GM12878 (cell line): ENCODE measurements around the gene ATG3.

Experiments
- CBFB ChIP-seq: IDR thresholded peaks from 2 replicates; pipeline ENCODE4 v1.6.1; 2016; ENCODE audit warnings: antibody characterized with exemption, low read depth
- DPF2 ChIP-seq: fragments of 450-650 bp; IDR thresholded peaks from 2 replicates; pipeline ENCODE4 v1.6.1; 2017; ENCODE audit warnings: mild to moderate bottlenecking
- MYB ChIP-seq: fragments of 150-350 bp; IDR thresholded peaks from 2 replicates; pipeline ENCODE4 v1.6.1; 2014; ENCODE audit warnings: mild to moderate bottlenecking, low read depth, low read length, borderline replicate concordance
- NRF1 ChIP-seq: conservative IDR thresholded peaks from 2 replicates; pipeline ENCODE4 v1.6.1; 2011; ENCODE audit warnings: mild to moderate bottlenecking, low read depth, low read length, improper control_type of control experiment
- PML ChIP-seq: IDR thresholded peaks from 2 replicates; pipeline ENCODE4 v1.6.1; 2012; ENCODE audit warnings: low read length, inconsistent platforms
- POLR2A ChIP-seq: IDR thresholded peaks from 2 replicates; pipeline ENCODE4 v1.6.1; 2011; ENCODE audit warnings: low read depth, mild to moderate bottlenecking, low read length
- POLR2AphosphoS5 ChIP-seq: IDR thresholded peaks from 2 replicates; pipeline ENCODE4 v1.6.1; 2011; ENCODE audit warnings: mild to moderate bottlenecking, low read length, inconsistent platforms
- RAD51 ChIP-seq: fragments of 450-650 bp; IDR thresholded peaks from 2 replicates; pipeline ENCODE4 v1.6.1; 2016; ENCODE audit warnings: moderate library complexity, mild to moderate bottlenecking, inconsistent platforms
- RCOR1 ChIP-seq: conservative IDR thresholded peaks from 2 replicates; pipeline ENCODE4 v1.6.1; 2012; ENCODE audit warnings: low read depth, low read length, improper control_type of control experiment
- TAF1 ChIP-seq: IDR thresholded peaks from 2 replicates; pipeline ENCODE4 v1.6.1; 2011; ENCODE audit warnings: mild to moderate bottlenecking, low read depth, low read length, borderline replicate concordance
- USF2 ChIP-seq: IDR thresholded peaks from 2 replicates; pipeline ENCODE4 v1.6.1; 2011; ENCODE audit warnings: low read depth, low read length, improper control_type of control experiment, borderline replicate concordance
- TF ChIP-seq, protein P1 (sequence below), 3 experiments: IDR thresholded peaks in 2 of 3; conservative IDR thresholded peaks in 1 of 3; 2 replicates each; pipeline ENCODE4 v1.5.1; 2011; ENCODE audit warnings: low read depth in 3 of 3, low read length in 3 of 3, mild to moderate bottlenecking in 3 of 3, control low read depth in 2 of 3, moderate library complexity in 2 of 3, inconsistent platforms in 1 of 3, mixed read lengths in 1 of 3; ENCODE audit not compliant: control insufficient read depth in 2 of 3, insufficient read depth in 1 of 3; ENCODE audit errors: extremely low read depth in 1 of 3
- TF ChIP-seq, protein P2 (sequence below): IDR thresholded peaks from 2 replicates; pipeline ENCODE4 v1.6.1; 2011; ENCODE audit warnings: low read depth, mild to moderate bottlenecking, low read length, moderate library complexity, borderline replicate concordance; ENCODE audit errors: extremely low read depth

- TF ChIP-seq RCOR1 (no peak), USF2 (no peak), CBFB (no peak), MYB (no peak), PML (no peak), POLR2A (no peak), DPF2 (no peak), TAF1 (no peak), POLR2AphosphoS5 (no peak), RAD51 (no peak), NRF1 (no peak)
- TF ChIP-seq, protein P1, sequence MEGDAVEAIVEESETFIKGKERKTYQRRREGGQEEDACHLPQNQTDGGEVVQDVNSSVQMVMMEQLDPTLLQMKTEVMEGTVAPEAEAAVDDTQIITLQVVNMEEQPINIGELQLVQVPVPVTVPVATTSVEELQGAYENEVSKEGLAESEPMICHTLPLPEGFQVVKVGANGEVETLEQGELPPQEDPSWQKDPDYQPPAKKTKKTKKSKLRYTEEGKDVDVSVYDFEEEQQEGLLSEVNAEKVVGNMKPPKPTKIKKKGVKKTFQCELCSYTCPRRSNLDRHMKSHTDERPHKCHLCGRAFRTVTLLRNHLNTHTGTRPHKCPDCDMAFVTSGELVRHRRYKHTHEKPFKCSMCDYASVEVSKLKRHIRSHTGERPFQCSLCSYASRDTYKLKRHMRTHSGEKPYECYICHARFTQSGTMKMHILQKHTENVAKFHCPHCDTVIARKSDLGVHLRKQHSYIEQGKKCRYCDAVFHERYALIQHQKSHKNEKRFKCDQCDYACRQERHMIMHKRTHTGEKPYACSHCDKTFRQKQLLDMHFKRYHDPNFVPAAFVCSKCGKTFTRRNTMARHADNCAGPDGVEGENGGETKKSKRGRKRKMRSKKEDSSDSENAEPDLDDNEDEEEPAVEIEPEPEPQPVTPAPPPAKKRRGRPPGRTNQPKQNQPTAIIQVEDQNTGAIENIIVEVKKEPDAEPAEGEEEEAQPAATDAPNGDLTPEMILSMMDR (IDR thresholded peaks at IDR 0.05 in 2 of 3, conservative IDR thresholded peaks at IDR 0.05 in 1 of 3; ENCODE audit: control insufficient read depth in 2 of 3, extremely low read depth in 1 of 3, insufficient read depth in 1 of 3, low read depth in 3 of 3, low read length in 3 of 3) = no peak
- TF ChIP-seq, protein P2, sequence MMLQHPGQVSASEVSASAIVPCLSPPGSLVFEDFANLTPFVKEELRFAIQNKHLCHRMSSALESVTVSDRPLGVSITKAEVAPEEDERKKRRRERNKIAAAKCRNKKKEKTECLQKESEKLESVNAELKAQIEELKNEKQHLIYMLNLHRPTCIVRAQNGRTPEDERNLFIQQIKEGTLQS = no peak
These were observed 6.9 kb upstream of the ATG3 start for GRCh38 chr3:112568642-112569041.
